HG02973 (cell line): ENCODE measurements around the gene TFPI.
"Not testable (repeated sequence)": the region's sequence is repeated elsewhere in the genome, so short reads cannot be mapped to it uniquely, and the experiment has no call there.

Experiments used
- ATAC-seq: cut with Tn5 transposase; IDR thresholded peaks from one replicate; pipeline ENCODE4 v1.9.1; 2021; ENCODE audit warnings: moderate library complexity; ENCODE audit not compliant: unreplicated experiment

TFPI gene

GRCh38 chr2:187554704-187555082 lies 458 bp upstream of the TFPI start:
- ATAC-seq, result no peak

- no peak for ATAC-seq
Measured at GRCh38 chr2:187552828-187553681, 1.2 kb downstream of the TFPI start.

GRCh38 chr2:187552381-187552780 lies 1.9 kb downstream of the TFPI start:
- no peak for ATAC-seq

- ATAC-seq, result no peak
Measured at GRCh38 chr2:187550857-187551256, 3.4 kb downstream of the TFPI start.

GRCh38 chr2:187549951-187550555 lies 4.2 kb downstream of the TFPI start:
- ATAC-seq, result no peak

- ATAC-seq, result no peak
Measured at GRCh38 chr2:187549193-187549592, 5.0 kb downstream of the TFPI start.

- no peak for ATAC-seq
Measured at GRCh38 chr2:187548656-187549055, 5.6 kb downstream of the TFPI start.

- no peak for ATAC-seq
Measured at GRCh38 chr2:187547353-187547979, 6.8 kb downstream of the TFPI start.

- ATAC-seq, result no peak
Measured at GRCh38 chr2:187546762-187547333, 7.4 kb downstream of the TFPI start.

GRCh38 chr2:187545238-187545751 lies 8.9 kb downstream of the TFPI start:
- ATAC-seq, result no peak

- no peak for ATAC-seq
Measured at GRCh38 chr2:187544371-187545080, 9.7 kb downstream of the TFPI start.

- no peak for ATAC-seq
Measured at GRCh38 chr2:187543488-187543887, 10.7 kb downstream of the TFPI start.

GRCh38 chr2:187542123-187542522 lies 12.1 kb downstream of the TFPI start:
- no peak for ATAC-seq

- ATAC-seq, result no peak
Measured at GRCh38 chr2:187541086-187542085, 12.8 kb downstream of the TFPI start.

GRCh38 chr2:187538222-187538621 lies 16.0 kb downstream of the TFPI start:
- ATAC-seq, result not testable (repeated sequence)

- ATAC-seq, result not testable (repeated sequence)
Measured at GRCh38 chr2:187535381-187535780, 18.9 kb downstream of the TFPI start.

GRCh38 chr2:187532333-187533120 lies 21.7 kb downstream of the TFPI start:
- no peak for ATAC-seq

GRCh38 chr2:187529977-187530721 lies 24.1 kb downstream of the TFPI start:
- no peak for ATAC-seq
